GM21528 (cell line): ENCODE results near the gene LURAP1L.

ENCODE experiments used
- ATAC-seq: cut with Tn5 transposase; IDR thresholded peaks from one replicate; pipeline ENCODE4 v1.9.1; 2021; ENCODE audit warnings: mild to moderate bottlenecking, moderate library complexity; ENCODE audit not compliant: unreplicated experiment, low FRiP score

Gene LURAP1L

DNA sequence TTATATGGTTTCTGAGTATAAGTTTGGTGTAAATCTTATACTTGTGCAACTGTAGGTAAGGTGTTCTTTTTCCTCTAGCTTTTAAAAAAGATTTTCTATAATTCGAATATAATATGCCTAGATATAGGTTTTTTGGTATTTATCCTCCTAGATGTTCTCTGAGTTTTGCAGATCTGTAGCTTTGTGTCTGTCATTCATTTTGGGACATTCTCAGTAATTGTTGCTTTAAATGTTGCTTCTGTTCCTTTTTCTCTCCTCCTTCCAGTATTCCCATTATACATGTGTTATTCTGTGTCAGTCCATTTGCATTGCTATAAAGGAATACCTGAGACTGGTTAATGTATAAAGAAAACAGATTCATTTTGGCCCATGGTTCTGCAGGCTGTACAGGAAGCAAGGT, 33.7 kb downstream of the LURAP1L start:
- ATAC-seq, result no peak

DNA sequence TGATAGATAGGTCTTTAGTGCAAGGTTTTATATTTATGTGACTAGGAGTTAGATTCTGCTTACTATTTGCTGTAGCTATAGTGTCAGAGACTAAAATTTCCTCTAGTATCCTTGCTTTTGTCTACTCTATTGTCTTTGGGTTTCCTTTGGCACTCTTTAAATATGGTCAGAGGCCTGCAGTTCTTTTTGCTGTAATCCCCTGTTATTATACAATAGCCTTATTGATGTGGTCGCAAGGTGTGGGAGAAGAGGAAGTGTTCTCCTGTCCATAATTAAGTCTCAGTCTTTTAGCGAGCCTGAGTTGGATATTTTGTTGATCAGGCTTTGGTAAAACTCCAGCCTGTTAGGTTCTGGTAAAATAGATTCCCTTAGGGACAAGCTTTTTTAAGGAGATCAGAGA, 34.9 kb downstream of the LURAP1L start:
- no peak for ATAC-seq

DNA sequence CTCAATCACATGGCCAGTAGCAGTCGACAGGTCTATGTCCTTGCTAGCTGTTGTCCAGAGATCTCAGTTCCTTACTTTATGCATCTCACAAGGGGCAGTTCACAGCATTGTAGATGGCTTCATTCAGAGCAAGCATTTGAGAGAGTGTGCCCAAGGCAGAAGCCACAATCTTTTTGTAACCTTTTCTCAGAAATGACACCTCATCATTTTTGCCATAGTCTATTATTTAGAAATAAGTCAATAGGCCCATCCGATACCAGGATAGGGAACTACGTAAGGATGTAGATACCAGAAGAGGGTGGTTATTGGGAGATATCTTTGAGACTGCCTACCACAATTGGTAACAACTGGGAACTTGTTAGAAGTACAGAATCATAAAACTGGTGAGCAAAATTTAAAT, 37.1 kb downstream of the LURAP1L start:
- no peak for ATAC-seq

DNA sequence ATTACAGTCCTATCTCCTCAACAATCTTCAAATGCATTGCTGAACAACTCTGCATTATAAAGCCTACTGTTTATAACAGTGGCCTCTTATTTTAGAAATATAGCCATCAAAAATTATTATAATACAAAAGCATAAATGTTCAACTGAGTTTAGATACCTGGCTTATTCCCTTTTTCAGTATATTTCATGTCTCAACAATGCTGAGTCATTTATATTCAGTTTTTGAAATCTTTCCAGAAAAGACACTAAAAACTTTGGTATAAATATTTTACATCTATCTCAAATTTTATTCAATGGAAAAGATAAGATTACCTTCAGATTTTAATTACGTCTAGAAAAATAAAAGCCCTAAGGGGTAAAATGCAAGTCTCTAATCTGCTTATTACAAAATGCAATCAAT, 37.9 kb downstream of the LURAP1L start:
- no peak for ATAC-seq

DNA sequence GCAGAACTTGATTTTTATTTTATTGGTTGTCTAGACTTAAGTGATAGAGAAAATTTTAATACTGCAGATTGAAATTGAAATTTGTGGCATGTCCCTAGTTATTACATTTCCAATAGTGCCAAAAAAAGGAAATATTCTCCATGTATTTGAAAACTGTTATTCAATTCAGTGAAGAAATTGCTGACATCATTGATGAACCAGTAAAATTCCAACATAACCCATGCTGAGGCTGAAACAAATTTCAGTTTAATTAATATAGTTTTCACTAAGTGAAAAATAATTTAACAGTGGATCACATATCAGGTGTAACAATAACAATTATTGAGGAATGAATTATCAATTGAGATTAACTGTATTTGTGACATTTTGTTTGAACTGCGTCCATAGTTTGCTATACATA, 38.7 kb downstream of the LURAP1L start:
- ATAC-seq, result no peak

DNA sequence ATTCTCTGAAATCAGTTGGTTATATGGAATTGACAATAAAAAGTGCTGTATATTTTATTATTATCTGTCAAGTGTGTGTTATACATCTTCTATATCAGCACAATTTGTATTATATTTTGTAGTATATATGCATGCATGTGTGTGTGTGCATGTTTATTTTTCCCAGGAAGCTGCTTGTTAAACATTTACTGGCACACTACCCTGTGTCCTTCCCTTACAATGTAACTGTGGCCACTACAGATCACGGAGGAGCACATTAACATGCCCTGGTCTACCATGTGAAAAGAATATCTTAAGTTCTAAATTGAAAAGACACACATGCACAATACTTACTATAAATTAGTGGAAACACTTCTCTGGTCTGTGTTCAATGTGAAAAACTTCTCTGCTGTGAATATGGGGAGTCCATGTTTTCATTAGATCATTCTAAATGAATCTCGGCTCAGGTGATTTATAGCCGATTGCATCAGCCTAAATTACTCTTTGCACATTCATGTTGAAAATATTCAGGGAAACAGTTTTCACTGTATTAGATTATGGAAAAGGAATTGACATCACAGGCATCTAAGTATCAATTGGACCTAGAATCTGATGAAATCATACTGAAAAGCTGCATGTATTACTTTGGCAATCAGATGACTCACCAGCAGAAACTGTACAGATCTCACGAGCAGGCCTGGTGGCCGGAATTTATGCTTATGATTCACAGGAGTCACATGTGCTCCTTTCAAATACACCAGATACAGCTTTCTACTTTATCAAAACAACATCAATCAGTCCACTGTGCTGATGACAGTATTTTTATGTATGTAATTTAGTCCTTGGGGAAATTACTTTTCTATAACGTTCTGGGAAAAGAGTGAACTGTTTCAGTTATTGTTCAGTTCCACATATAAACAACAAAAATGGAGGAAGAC, 39.4 kb downstream of the LURAP1L start:
- no peak for ATAC-seq

DNA sequence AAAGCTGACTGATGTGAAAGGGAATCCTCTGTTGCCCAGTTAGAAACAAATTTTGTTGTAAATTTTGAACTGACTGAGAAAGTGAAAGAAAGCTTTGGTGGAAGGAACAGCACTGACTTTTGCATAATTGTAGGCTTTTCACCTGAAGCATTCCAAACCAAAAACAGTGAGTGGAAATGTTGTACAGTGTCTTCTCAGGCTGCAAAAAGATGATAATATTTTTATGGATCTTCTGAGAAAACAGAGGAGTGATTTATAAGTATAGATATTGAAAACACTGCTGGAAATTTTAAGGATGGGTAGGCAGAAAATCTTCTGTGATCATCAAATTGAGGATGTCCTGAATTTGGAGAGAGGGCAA, 40.0 kb downstream of the LURAP1L start:
- no peak for ATAC-seq

DNA sequence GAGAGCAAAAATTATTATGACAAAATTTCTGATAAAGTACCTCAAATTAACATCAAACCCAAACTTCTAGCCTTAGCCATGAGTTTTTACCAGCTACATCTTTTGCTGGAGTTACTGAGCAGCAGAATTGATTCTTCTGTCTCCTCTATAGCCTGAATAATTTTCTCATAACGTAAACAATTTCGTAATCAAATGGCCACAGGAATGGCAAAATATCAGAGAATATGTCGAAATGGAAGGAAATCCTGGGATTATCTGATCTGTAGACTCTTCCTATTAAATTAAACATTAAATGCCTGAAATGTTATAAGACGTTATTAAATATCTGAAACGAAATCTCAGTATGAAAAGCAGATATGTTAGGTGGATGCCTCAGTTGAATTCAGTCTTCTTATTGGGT, 41.1 kb downstream of the LURAP1L start:
- no peak for ATAC-seq

DNA sequence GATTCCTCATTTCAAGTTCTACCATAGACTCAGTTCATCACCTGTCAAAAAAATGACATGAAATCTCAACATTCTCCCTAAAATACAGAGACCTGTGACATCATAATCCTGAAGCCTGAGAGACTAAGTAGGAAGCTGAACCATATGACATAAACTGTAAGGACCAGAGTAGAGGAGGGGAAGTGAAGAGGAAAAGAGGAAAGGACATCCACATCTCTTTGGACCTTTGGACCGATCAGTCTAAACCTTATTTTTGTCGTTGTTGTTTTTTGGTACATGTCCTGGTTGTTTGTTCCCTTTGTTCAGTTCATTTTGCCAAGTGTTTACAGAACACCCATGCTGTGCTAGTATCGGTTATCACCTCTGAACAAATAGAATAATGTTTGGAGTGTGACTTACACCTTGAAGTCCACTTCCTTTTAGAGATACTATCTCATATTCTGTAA, 41.9 kb downstream of the LURAP1L start:
- no peak for ATAC-seq

DNA sequence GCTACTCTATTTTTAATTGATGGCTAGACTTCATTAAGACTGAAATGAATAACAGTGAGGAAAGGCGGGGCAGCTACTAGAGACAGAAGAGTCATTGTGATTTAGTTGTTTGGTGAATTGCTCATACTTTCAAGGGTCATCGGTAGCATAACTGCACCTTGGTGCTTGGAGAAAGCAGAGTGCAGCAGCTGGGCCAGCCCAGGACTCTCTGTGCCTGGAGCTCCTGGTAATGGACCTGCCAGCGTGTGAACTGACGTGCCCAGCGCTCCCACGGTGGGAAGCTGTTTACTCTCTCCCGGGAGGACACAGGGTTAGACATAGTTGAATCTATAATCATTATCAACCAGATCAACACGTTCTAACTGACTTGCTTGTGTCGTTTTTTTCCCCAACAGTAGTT, 42.9 kb downstream of the LURAP1L start:
- no peak for ATAC-seq

DNA sequence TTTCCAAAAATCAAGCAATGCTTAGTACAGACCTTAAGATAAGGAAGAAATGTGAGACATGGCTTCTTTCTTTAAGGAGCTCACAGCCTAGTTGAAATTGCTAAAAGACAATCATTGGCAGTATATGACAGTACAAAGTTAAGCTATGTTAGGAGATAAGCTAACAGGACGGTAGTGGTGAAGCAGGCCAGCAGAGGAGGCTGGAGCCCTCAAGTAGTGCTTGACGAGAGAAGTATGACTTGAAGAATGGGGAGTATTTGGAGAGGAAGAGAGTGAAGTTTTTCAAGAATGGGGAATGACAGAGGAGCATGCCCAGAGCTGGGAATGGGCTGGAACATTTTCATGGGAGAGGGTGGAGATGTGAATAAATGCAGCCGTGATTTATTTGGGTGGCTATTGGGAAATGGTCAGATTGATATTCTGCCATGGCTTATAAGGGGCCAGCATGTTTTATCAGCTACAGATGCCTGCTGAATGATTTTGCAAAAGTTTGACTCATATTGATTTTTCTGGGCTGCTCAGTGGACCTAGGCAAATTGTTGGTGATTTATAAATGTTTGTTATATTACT, 43.7 kb downstream of the LURAP1L start:
- ATAC-seq, result no peak

DNA sequence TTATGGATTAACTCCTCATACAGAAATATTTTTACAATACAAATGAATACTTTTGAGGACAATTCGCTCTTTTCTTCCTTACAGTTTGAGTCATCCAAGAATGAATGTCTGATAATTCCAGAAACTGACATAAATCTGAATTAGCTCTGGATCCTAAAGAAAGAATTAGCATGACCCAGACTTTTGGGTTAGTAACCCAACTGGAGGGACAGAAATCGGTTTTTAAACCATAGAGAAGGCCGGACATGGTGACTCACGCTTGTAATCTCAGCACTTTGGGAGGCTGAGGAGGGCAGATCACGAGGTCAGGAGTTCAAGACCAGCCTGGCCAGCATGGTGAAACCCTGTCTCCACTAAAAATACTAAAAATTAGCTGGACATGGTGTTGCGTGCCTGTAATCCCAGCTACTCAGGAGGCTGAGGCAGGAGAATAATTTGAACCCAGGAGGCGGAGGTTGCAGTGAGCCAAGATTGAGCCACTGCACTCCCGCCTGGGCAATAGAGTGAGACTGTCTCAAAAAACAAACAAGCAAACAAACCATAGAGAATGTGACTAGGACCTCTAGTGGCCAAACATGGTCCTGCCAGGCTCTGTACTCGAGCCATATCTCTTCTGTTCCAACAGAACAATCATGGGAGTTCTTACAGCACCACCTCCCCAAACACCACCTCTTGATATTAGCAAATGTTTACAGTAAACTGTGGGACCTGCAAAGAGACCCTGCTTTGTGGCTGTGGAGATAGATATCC, 44.8 kb downstream of the LURAP1L start:
- no peak for ATAC-seq

DNA sequence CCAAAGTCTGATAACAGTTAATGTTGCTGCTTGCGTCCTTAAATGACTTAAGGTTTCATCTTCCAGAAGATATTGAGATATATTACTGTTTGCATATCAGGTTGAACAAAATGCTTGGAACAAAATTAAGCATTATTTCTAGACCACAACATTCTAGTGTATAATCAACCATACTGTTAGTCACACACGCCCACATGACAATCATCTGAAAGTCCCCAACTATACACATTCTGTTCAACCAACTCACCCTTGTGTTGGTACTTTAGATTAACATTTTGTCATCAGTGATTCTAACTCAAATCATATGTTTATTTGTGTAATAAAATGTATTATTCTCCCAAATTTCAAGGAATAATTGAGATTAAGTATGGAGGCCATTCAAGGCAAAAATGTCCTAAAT, 47.3 kb downstream of the LURAP1L start:
- no peak for ATAC-seq

DNA sequence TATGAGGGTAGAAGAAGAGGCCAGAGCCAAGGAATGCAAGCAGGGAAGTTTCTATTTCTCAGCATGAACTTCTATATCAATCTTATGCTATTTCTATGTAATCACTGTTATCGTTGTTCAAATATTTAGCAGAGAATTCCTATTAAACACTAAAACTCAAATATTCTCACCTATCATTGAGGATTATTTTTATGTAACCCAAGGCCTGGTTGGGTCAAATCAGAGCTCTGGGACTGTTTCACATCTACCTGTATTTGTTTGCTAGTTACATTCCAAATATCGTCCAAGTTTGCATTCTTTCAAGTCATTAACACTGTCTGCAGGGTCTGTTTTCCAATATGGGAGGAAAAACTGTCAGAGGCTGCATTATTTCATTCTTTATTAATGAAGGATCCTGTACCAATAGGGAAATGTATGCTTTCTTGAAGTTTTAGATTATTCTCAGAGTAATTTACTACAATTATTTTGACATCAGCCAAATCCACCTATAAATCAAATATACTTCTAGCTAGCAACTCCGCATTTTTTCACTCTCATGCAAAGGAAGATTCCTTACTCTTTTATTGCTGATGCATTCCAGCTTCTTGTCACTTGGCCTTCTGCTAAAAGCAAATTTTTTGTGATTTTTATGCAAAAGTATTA, 52.2 kb downstream of the LURAP1L start:
- no peak for ATAC-seq

DNA sequence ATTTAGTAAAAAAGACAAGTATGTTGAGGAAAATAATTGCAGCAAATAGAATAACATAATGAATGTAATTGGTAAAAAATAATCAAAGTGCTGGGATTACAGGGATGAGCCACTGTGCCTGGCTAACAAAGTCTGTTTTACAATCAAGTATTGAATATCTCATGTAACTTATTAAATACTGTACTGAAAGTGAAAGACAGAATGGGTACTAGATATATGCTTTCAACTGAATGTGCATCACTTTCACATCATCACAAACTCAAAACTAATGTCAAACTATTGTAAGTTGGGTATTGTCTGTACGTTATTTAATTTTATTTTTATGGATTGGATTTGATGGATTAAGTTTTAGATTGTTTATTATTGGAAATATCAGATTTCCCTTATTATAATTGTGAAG, 58.9 kb downstream of the LURAP1L start:
- ATAC-seq, result no peak

DNA sequence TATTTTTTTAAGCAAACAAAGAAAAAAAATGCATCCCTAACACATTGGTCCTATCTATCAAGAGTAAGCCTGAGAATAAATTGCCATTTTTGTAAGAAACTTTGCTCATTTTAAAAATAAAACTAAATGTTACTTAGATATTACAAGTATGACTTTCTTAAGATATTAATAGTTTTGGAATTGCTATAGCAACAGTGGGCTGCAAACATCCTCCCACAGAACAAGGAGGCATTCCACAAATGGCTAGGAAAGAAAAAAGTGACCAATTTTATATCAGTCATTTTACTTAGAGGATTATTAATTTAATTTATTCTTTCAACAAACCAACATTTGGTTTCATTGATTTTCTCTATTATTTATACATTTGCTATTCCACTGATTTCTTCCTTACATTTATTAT, 63.7 kb downstream of the LURAP1L start:
- ATAC-seq, result no peak

DNA sequence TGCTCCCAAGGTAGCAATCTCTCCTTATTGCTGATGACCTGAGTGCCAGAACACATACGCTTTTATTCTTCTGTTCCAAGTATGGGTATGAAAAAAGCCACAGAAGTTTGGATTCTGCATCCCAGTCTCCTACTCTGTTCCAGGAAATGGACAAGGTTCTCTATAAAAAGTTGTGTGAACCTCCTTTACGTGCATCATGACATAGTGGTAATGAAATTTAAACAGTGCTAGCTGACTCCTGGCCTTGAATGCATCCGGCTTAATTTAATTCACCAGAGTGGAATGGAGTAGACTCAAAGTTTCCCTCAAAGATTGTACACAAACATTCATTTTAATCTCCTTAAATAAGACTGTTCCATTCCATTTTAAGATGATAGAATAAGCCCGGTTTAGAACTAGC, 68.9 kb downstream of the LURAP1L start:
- no peak for ATAC-seq

DNA sequence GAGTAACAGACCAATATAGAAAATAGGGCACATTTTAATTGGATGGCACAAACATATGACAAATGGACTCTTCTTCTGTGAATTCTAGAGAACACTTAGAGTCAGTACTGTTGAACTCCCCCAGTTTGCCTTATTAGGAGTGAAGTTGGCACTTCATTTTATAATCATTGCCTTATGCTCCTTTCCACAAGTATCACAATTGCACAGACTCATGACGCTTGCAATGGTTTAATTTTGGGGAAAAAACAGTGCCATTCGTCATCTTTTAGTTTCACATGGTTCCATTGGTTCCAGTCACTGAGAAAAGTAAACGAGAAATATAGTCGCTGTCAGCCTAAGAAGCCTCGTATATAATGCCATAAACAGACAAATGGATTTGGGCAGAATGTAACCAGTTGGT, 71.2 kb downstream of the LURAP1L start:
- ATAC-seq, result no peak

DNA sequence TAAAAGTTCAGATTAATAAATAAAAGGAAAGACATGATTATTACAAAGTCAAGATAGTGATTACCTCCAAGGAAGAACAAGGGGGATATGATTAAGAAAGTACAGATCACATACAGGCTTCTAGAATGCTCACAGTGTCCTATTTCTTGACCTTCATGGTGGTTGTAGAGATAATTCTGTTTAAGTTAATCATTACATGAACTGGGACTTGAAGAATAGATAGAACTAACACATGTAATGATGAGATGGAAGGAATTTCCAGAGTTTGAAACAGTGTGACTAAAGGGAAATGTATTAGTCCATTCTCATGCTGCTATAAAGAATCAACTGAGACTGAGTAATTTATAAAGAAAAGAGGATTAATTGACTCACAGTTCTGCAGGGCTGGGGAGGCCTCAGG, 72.7 kb downstream of the LURAP1L start:
- no peak for ATAC-seq

DNA sequence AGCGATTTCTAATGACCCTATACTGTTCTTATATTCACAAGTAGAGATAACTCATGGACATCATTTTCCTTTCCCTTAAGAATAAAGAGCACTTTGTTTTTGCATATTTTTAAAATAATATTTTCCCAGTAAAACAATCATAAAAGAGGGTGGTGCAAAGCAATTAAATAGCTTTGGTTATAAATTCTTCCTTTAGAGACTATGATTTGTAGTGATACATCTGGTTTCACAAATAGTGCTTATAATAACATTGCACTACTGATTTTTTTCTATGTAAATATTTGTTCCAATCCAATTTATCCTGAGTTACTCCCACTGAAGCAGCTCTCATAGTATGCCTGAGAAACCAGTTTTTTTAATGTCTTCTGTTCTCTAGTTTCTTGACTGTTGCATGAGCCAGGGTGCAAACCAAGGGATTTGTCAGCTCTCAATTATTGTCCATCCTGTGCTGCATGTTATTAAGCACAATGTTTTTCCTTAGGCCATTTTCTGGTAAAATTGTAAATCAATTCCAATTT, 74.7 kb downstream of the LURAP1L start:
- no peak for ATAC-seq
